HepG2 (cell line): ENCODE results near the gene STK11. TPM values are rescaled to one million over a fixed set of nuclear protein-coding genes. Genes with fewer than 3 reads are reported as not detected.

Source experiments
- HOXA7 ChIP-seq: sonication (generic); formaldehyde crosslinking; IDR thresholded peaks from 2 replicates; pipeline ENCODE4 v1.8.1; 2022; ENCODE audit warnings: mild to moderate bottlenecking, missing genetic modification reagents, moderate library complexity
- KIAA2018 ChIP-seq: sonication (generic); formaldehyde crosslinking; IDR thresholded peaks from 2 replicates; pipeline ENCODE4 v1.5.0; 2020; ENCODE audit warnings: mild to moderate bottlenecking, missing genetic modification reagents, borderline replicate concordance
- KLF12 ChIP-seq: sonication (generic); formaldehyde crosslinking; IDR thresholded peaks from 2 replicates; pipeline ENCODE4 v1.4.0; 2020; ENCODE audit warnings: missing genetic modification reagents, borderline replicate concordance
- NFIC ChIP-seq: IDR thresholded peaks from 2 replicates; pipeline ENCODE4 v1.6.1; 2012; ENCODE audit warnings: mild to moderate bottlenecking, low read length, inconsistent platforms
- YEATS4 ChIP-seq: sonication (generic); formaldehyde crosslinking; IDR thresholded peaks from 2 replicates; pipeline ENCODE4 v1.4.0; 2020; ENCODE audit warnings: missing genetic modification reagents, borderline replicate concordance
- ZFP36L1 ChIP-seq: sonication (generic); formaldehyde crosslinking; IDR thresholded peaks from 2 replicates; pipeline ENCODE4 v1.8.0; 2022; ENCODE audit warnings: mild to moderate bottlenecking, missing genetic modification reagents, moderate library complexity
- ZHX2 ChIP-seq, 2 experiments: sonication (generic) in 1 of 2; formaldehyde crosslinking in 1 of 2; IDR thresholded peaks; 2 replicates each; pipeline versions ENCODE4 v1.6.1 to v1.9.0; 2014 to 2022; ENCODE audit warnings: antibody characterized with exemption in 1 of 2, borderline replicate concordance in 1 of 2, inconsistent platforms in 1 of 2, low read depth in 1 of 2, missing genetic modification reagents in 1 of 2
- polyA plus RNA-seq, 8 experiments: library from polyadenylated mRNA; depleted of rRNA in 3 of 8; stranded (reverse) in 7 of 8; unstranded in 1 of 8; fragments of >200 nt; fragmentation: Illumina TruSeq in 4 of 8; extraction: Trizol in 4 of 8; gene quantifications; 2 replicates each; pipeline versions ENCODE4 v1.2.1 to v1.2.3, GENCODE V29; 2011 to 2016; ENCODE audit warnings: low read depth in 4 of 8, missing spikeins in 1 of 8, mixed read lengths in 1 of 8; ENCODE audit not compliant: insufficient read depth in 1 of 8
- total RNA-seq, 5 experiments: library from RNA; depleted of rRNA; stranded (reverse); fragments of >200 nt; fragmentation: Illumina TruSeq; extraction: Trizol; gene quantifications; 2 replicates each; pipeline ENCODE4 v1.2.3, GENCODE V29; 2016; ENCODE audit warnings: low read depth in 1 of 5
- TF ChIP-seq, protein P1 (sequence below): sonication (generic); formaldehyde crosslinking; IDR thresholded peaks from 2 replicates; pipeline ENCODE4 v1.8.0; 2022; ENCODE audit warnings: missing genetic modification reagents, mild to moderate bottlenecking, borderline replicate concordance
- TF ChIP-seq, protein P2 (sequence below): sonication (generic); formaldehyde crosslinking; IDR thresholded peaks from 2 replicates; pipeline ENCODE4 v1.4.0; 2020; ENCODE audit warnings: missing genetic modification reagents

Gene STK11
- total and polyA plus RNA-seq, 2 of the 13 experiments (the other 11 are each of a cell fraction or from before 2014, with no cell fraction given), result 27.5 to 43.6 TPM

DNA sequence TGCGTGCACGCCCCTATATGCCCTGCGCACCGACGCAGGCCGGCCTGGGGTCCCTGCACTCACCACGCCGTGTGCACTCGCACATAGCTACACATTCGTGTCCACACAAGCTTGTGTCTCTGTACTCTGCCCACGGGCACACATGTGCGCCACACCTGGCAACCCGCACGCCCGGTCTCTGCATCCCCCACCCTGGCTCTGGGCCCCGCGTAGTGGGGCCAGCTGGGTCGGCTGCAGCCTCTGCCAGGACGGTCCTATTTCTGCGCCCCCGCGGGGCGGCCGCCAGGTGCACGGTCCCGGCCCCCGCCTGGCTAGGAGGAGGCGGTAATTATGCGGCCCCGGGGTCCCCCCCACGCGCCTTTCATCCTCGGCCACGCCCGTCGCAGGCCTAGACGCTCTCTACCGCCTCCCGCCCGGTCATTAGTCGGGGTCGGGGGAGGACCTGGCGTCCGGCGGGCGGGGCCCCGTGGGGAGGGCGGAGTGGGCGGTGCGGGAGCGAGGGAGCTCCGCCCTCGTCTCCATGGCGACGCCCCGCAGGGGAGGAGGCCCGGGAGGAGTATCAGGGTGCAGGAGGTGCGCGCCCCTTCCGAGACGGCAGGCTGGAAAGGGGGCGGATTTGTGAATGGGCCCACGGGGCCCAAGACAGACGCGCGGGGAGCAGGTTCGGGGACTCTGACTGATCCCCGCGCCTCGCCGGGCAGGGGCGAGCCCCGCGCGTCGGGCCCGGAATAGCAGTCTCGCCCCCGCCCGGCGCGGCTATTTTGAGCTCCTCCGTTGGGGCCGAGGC lies 60.7 kb downstream of the STK11 start (continued):
- TF ChIP-seq ZHX2 (IDR thresholded peaks at IDR 0.05; ENCODE audit: low read depth) (no peak), ZHX2 (CRISPR knock-in tag; IDR thresholded peaks at IDR 0.05; ENCODE audit: borderline replicate concordance) (no peak), YEATS4 (CRISPR knock-in tag) (peak; percentile 62), NFIC (no peak), HOXA7 (CRISPR knock-in tag) (no peak; the same call in 1 of the 2 replicates), KIAA2018 (no peak), KLF12 (CRISPR knock-in tag) (peak; percentile 77; the same call in 1 of the 2 replicates), ZFP36L1 (CRISPR knock-in tag) (peak; percentile 87; the same call in 1 of the 2 replicates)
- TF ChIP-seq, protein P1, sequence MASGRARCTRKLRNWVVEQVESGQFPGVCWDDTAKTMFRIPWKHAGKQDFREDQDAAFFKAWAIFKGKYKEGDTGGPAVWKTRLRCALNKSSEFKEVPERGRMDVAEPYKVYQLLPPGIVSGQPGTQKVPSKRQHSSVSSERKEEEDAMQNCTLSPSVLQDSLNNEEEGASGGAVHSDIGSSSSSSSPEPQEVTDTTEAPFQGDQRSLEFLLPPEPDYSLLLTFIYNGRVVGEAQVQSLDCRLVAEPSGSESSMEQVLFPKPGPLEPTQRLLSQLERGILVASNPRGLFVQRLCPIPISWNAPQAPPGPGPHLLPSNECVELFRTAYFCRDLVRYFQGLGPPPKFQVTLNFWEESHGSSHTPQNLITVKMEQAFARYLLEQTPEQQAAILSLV, result no peak; the same call in 1 of the 2 replicates
- TF ChIP-seq, protein P2, sequence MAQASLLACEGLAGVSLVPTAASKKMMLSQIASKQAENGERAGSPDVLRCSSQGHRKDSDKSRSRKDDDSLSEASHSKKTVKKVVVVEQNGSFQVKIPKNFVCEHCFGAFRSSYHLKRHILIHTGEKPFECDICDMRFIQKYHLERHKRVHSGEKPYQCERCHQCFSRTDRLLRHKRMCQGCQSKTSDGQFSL, result peak; percentile 92
